CD14-positive monocyte (primary cell): Measurements from ENCODE around the gene UST. TPM values are rescaled to one million over a fixed set of nuclear protein-coding genes. Genes with fewer than 3 reads are reported as not detected.
A peak's percentile ranks its signal among the peaks of the same experiment; 100 is the strongest.

ENCODE experiments used
- DNase-seq, 3 donors: peaks; one replicate each; pipeline ENCODE4 v3.0.0-alpha.2; 2011 to 2022
- H2AFZ ChIP-seq: 2 replicates; pipeline ENCODE4 v1.6.0; 2012; ENCODE audit warnings: mild to moderate bottlenecking, low read depth, low read length, inconsistent platforms; ENCODE audit not compliant: insufficient read depth, poor library complexity, severe bottlenecking
- H3K27ac ChIP-seq, 2 donors: 1 replicate in 1 of 2; 2 replicates in 1 of 2; pipeline ENCODE4 v1.5.1; 2012 to 2013; ENCODE audit warnings: low read length in 2 of 2, control low read depth in 1 of 2, inconsistent platforms in 1 of 2, low read depth in 1 of 2, mild to moderate bottlenecking in 1 of 2
- H3K27me3 ChIP-seq, 2 donors: one replicate each; pipeline versions ENCODE4 v1.6.0 to v1.6.1; 2011 to 2013; ENCODE audit warnings: low read length in 2 of 2; ENCODE audit not compliant: control insufficient read depth in 2 of 2, insufficient read depth in 2 of 2
- H3K36me3 ChIP-seq, 2 donors: replicated peaks in 1 of 2; 1 replicate in 1 of 2; 2 replicates in 1 of 2; pipeline versions ENCODE4 v1.5.1 to v1.6.1; 2012 to 2013; ENCODE audit warnings: low read length in 2 of 2, control low read depth in 1 of 2, inconsistent platforms in 1 of 2, mild to moderate bottlenecking in 1 of 2; ENCODE audit not compliant: insufficient read depth in 2 of 2, control insufficient read depth in 1 of 2
- H3K4me1 ChIP-seq, 2 donors: 1 replicate in 1 of 2; 2 replicates in 1 of 2; pipeline versions ENCODE4 v1.5.1 to v1.6.1; 2012 to 2013; ENCODE audit warnings: low read length in 2 of 2, control low read depth in 1 of 2, inconsistent platforms in 1 of 2, mild to moderate bottlenecking in 1 of 2, moderate library complexity in 1 of 2; ENCODE audit not compliant: insufficient read depth in 2 of 2, control insufficient read depth in 1 of 2
- H3K4me2 ChIP-seq: replicated peaks from 2 replicates; pipeline ENCODE3; 2012; ENCODE audit warnings: low read length, moderate library complexity, mild to moderate bottlenecking; ENCODE audit not compliant: poor library complexity, severe bottlenecking; ENCODE audit errors: extremely low read depth
- H3K4me3 ChIP-seq, 3 experiments: fragments of 200-600 bp in 1 of 3; sonication (generic) in 1 of 3; replicated peaks in 1 of 3; 1 replicate in 2 of 3; 2 replicates in 1 of 3; pipeline ENCODE4 v1.5.1; 2011 to 2013; ENCODE audit warnings: low read length in 3 of 3, mild to moderate bottlenecking in 3 of 3, control low read depth in 2 of 3, low read depth in 2 of 3, inconsistent platforms in 1 of 3, moderate library complexity in 1 of 3
- H3K79me2 ChIP-seq: 2 replicates; pipeline ENCODE4 v1.6.0; 2012; ENCODE audit warnings: mild to moderate bottlenecking, control low read depth, inconsistent platforms, low read length, moderate library complexity; ENCODE audit not compliant: insufficient read depth
- H3K9ac ChIP-seq: 2 replicates; pipeline ENCODE4 v1.6.0; 2017; ENCODE audit warnings: low read length, mild to moderate bottlenecking; ENCODE audit not compliant: insufficient read depth, poor library complexity, severe bottlenecking
- H3K9me3 ChIP-seq, 2 donors: replicated peaks in 1 of 2; 1 replicate in 1 of 2; 2 replicates in 1 of 2; pipeline versions ENCODE4 v1.5.1 to v1.6.1; 2012 to 2013; ENCODE audit warnings: low read length in 2 of 2, control low read depth in 1 of 2; ENCODE audit not compliant: control insufficient read depth in 1 of 2, insufficient read depth in 1 of 2
- H4K20me1 ChIP-seq: 2 replicates; pipeline ENCODE4 v1.6.0; 2012; ENCODE audit warnings: mild to moderate bottlenecking, low read length, control low read depth, moderate library complexity; ENCODE audit not compliant: insufficient read depth
- H3K27ac Mint-ChIP-seq, 7 donors: one replicate each; pipeline ENCODE4 v1.8.0; 2020; ENCODE audit warnings: mild to moderate bottlenecking in 7 of 7, mixed read lengths in 7 of 7, moderate library complexity in 6 of 7, inconsistent platforms in 2 of 7
- H3K27me3 Mint-ChIP-seq, 3 donors: one replicate each; pipeline ENCODE4 v1.8.0; 2021 to 2022; ENCODE audit warnings: low read depth in 3 of 3, mild to moderate bottlenecking in 3 of 3, mixed read lengths in 3 of 3, moderate library complexity in 3 of 3, inconsistent platforms in 1 of 3
- H3K36me3 Mint-ChIP-seq, 2 donors: one replicate each; pipeline ENCODE4 v1.8.0; 2020; ENCODE audit warnings: mixed read lengths in 2 of 2, inconsistent platforms in 1 of 2, mild to moderate bottlenecking in 1 of 2
- H3K4me1 Mint-ChIP-seq: one replicate; pipeline ENCODE4 v1.8.0; 2020; ENCODE audit warnings: mild to moderate bottlenecking, mixed read lengths
- H3K4me3 Mint-ChIP-seq, 2 donors: one replicate each; pipeline ENCODE4 v1.8.0; 2020; ENCODE audit warnings: mild to moderate bottlenecking in 2 of 2, mixed read lengths in 2 of 2, moderate library complexity in 1 of 2
- H3K9me3 Mint-ChIP-seq, 7 donors: one replicate each; pipeline ENCODE4 v1.8.0; 2020 to 2022; ENCODE audit warnings: mixed read lengths in 7 of 7, mild to moderate bottlenecking in 6 of 7, moderate library complexity in 6 of 7, inconsistent platforms in 2 of 7
- WGBS: methylation state at CpG from one replicate; pipeline ENCODE4 v1.1.5; 2013; ENCODE audit warnings: missing lambda C conversion rate; ENCODE audit not compliant: insufficient coverage; 5-methylcytosine and 5-hydroxymethylcytosine counted together
- intact Hi-C, 2 donors: fragments of 100-400 bp; cut with micrococcal nuclease; formaldehyde crosslinking; loops; one replicate each; pipeline versions ENCODE4 v1.15.0 to v1.15.1; 2023
- polyA plus RNA-seq, 3 donors: library from polyadenylated mRNA; depleted of rRNA in 1 of 3; unstranded in 2 of 3; stranded (reverse) in 1 of 3; fragments of 300-500 nt in 2 of 3; fragments of >200 nt in 1 of 3; fragmentation: Illumina TruSeq in 2 of 3; gene quantifications; 1 replicate in 2 of 3; 2 replicates in 1 of 3; pipeline ENCODE4 v1.2.3, GENCODE V29; 2012 to 2021
- TF ChIP-seq, protein P1 (sequence below): fragments of 200-600 bp; IDR thresholded peaks from one replicate; pipeline ENCODE4 v1.8.0; 2022; ENCODE audit warnings: antibody characterized with exemption, mild to moderate bottlenecking

UST gene
- polyA plus RNA-seq, 3 donors, result 0.33 to 0.53 (median 0.48) TPM

DNA sequence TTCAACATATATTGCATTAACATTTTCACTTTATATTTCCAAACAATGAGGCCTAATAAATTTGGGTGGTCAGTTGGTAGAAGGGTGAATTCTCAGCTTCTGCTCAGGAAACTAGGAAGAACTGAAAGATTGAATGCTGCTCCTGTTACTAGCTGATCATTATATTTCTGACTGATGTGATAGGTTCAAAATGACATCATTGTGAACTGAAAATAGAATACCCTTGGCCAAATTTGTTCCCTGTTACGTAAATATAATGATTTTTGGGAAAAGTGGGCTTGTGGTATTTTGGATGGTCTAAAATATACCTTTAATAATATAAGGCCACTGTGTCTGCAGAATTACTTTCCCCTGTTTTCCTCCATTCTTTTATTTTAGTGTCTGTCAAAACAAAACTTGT lies 2.8 kb downstream of the UST start:
- peaks cover 34 to 63% of the 10 kb centered on the region in 2 donors for H3K27me3 ChIP-seq
- no peak overlapping the region for H2AFZ ChIP-seq
- Mint-ChIP-seq H3K4me1 (peaks cover 21% of the 10 kb centered on the region), H3K27ac (no peak overlapping the region), H3K9me3 (peaks cover 0 to 7% (median 4%) of the 10 kb centered on the region in 7 donors), H3K4me3 (peak overlapping the region in 1 of 2 donors; percentile 89), H3K27me3 (peaks cover 53 to 69% (median 54%) of the 10 kb centered on the region in 3 donors), H3K36me3 (peaks cover 4 to 6% of the 10 kb centered on the region in 2 donors)
- H3K9ac ChIP-seq, result no peak overlapping the region
- H3K79me2 ChIP-seq, result no peaks in the 10 kb centered on the region
- H4K20me1 ChIP-seq, result no peaks in the 10 kb centered on the region
- H3K4me3 ChIP-seq, result no peak overlapping the region
- TF ChIP-seq, protein P1, sequence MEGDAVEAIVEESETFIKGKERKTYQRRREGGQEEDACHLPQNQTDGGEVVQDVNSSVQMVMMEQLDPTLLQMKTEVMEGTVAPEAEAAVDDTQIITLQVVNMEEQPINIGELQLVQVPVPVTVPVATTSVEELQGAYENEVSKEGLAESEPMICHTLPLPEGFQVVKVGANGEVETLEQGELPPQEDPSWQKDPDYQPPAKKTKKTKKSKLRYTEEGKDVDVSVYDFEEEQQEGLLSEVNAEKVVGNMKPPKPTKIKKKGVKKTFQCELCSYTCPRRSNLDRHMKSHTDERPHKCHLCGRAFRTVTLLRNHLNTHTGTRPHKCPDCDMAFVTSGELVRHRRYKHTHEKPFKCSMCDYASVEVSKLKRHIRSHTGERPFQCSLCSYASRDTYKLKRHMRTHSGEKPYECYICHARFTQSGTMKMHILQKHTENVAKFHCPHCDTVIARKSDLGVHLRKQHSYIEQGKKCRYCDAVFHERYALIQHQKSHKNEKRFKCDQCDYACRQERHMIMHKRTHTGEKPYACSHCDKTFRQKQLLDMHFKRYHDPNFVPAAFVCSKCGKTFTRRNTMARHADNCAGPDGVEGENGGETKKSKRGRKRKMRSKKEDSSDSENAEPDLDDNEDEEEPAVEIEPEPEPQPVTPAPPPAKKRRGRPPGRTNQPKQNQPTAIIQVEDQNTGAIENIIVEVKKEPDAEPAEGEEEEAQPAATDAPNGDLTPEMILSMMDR, result no peak
- H3K36me3 ChIP-seq, result no peaks in the 10 kb centered on the region
- no peaks in the 10 kb centered on the region for H3K9me3 ChIP-seq
- no peak overlapping the region for H3K27ac ChIP-seq
- peaks cover 24% of the 10 kb centered on the region in 2 donors for H3K4me1 ChIP-seq
- H3K4me2 ChIP-seq, result no peak overlapping the region
- intact Hi-C loops, result loop anchor here in 1 of 2 donors (5.0 to 10.0 kb wide), 2 partner anchors 185 to 198 kb away; no protein-coding TSS in a partner anchor
- WGBS, result no CpG with 5 or more reads among the region's 1 CpG
- no peak for DNase-seq

DNA sequence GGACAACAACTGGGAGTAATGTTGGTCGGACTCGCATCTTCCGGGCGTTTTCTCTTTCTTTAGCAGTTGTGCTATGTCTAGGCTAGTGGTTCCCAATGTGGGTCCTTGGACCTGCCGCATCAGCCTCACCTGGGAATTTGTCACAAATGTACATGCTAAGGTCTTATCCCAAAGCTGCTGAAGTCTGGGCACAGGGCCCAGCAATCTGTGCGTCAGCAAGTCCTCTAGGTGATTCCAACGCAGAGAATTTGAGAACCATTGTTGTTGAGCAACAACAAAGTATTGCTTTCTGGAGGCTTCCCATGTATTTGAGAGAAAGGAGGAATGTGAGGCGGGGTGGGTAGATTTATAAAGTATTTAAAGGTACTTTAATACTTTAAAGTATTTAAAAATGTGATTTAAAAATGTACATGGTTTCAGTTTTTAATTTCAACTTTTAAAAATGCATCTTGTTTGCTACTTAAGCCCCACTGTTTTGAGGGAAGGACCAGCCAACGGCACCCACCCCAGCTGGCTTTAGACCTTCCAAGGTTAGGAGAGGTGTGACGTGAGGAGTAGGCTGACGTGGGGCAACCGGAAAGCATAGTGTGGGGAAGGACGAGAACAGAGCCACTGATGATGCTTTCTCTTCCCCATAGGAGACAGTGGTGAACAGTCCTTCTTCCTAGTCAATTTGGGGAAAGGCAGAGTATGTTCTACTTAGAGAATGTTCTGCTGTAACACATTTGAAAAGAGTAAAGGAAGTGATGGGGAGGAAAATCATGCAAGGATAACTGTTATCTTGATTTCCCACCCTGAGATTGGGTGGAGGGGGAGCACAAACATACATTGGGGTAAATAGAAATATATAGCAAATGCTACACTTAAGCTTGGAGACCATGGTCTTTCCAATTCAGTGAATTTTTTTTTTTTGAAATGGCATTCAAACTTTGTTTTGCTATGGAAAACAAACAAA lies 4.3 kb downstream of the UST start:
- TF ChIP-seq, protein P1, result no peak
- no peaks in the 10 kb centered on the region for H3K36me3 ChIP-seq
- 87% methylated on average over 10 of the region's 13 CpGs for WGBS
- H3K4me3 ChIP-seq, result no peak overlapping the region
- Mint-ChIP-seq H3K27ac (no peak overlapping the region), H3K9me3 (peaks cover 0 to 7% (median 4%) of the 10 kb centered on the region in 7 donors), H3K27me3 (peaks cover 39 to 54% (median 40%) of the 10 kb centered on the region in 3 donors), H3K4me1 (peaks cover 18% of the 10 kb centered on the region), H3K36me3 (peaks cover 4 to 6% of the 10 kb centered on the region in 2 donors), H3K4me3 (peak overlapping the region in 1 of 2 donors; percentile 33)
- DNase-seq, result no peak
- no peak overlapping the region for H3K9ac ChIP-seq
- H3K9me3 ChIP-seq, result no peaks in the 10 kb centered on the region
- intact Hi-C loops, result no loop called here
- H3K4me2 ChIP-seq, result no peak overlapping the region
- no peaks in the 10 kb centered on the region for H3K79me2 ChIP-seq
- H3K27ac ChIP-seq, result no peak overlapping the region
- H3K4me1 ChIP-seq, result peaks cover 20% of the 10 kb centered on the region in 2 donors
- no peaks in the 10 kb centered on the region for H4K20me1 ChIP-seq
- peaks cover 24 to 49% of the 10 kb centered on the region in 2 donors for H3K27me3 ChIP-seq
- no peak overlapping the region for H2AFZ ChIP-seq
